ENCODE data around the gene DOCK1.

The DOCK1 gene

GRCh38 chr10:127299956-127300689, 394.9 kb downstream of the DOCK1 start:
- TF ChIP-seq CTCF (IDR thresholded peaks at IDR 0.05; ENCODE audit: low read depth, low read length): no peak
- Histone ChIP-seq H3K36me3 (no peaks in the 10 kb centered on the region), H3K9me3 (ENCODE audit: severe bottlenecking) (no peaks in the 10 kb centered on the region), H3K4me3 (ENCODE audit: low read depth, low read length) (no peak overlapping the region), H3K27me3 (ENCODE audit: insufficient read depth, low read depth, severe bottlenecking) (no peaks in the 10 kb centered on the region), H3K27ac (no peak overlapping the region)
- no peak for DNase-seq

DNA sequence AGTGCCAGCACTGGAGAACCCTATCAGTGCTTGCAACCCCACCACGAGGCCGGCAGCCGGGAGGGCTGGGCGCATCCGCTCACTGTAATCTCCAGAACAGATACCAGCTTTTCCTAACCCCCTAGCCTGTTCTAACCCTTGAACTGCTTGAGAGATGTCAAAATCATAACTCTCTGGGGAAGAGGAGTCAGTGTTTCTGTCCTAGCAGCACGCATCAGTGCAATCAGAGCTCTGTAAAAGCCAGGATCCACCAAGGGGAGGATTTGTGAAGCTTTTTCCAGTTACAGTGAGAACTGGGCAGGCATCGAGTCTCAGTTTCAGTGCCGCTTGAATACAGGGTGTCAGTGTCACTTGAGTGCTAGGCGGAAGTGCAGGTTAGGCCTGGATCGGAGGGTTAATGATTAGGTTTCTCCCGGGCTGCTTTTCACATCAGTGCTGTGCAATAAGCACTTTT, 395.7 kb downstream of the DOCK1 start:
- DNase-seq: no peak
- Histone ChIP-seq H3K27ac (no peak overlapping the region), H3K9me3 (ENCODE audit: severe bottlenecking) (no peaks in the 10 kb centered on the region), H3K36me3 (no peaks in the 10 kb centered on the region), H3K27me3 (ENCODE audit: insufficient read depth, low read depth, severe bottlenecking) (no peaks in the 10 kb centered on the region), H3K4me3 (ENCODE audit: low read depth, low read length) (no peak overlapping the region)
- TF ChIP-seq CTCF (IDR thresholded peaks at IDR 0.05; ENCODE audit: low read depth, low read length): no peak

DNA sequence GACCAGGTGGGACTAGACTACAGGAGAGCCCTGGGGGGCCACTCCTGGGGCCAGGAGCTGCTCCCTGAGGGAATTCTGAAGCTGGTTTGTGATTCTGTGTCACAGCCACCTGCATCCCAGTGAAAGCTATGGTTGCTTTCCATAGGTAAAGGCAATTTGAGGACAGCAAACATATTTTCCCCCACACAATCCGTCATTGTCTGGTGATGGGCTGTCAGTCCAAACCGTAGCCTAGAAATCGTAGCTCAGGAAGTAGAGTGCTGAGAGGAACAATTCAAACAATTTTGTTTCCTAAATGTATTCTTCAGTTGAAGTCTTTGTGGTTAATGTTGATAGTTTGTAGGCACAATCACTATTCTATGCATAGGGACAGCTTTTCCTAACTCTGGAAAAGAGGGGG, 397.1 kb downstream of the DOCK1 start:
- H3K27me3 ChIP-seq (ENCODE audit: insufficient read depth, low read depth, severe bottlenecking): no peaks in the 10 kb centered on the region
- no peak overlapping the region for H3K4me3 ChIP-seq (ENCODE audit: low read depth, low read length)
- no peaks in the 10 kb centered on the region for H3K36me3 ChIP-seq
- TF ChIP-seq CTCF (IDR thresholded peaks at IDR 0.05; ENCODE audit: low read depth, low read length): no peak
- no peaks in the 10 kb centered on the region for H3K9me3 ChIP-seq (ENCODE audit: severe bottlenecking)
- no peak overlapping the region for H3K27ac ChIP-seq
- no peak for DNase-seq

- no peaks in the 10 kb centered on the region for H3K27me3 ChIP-seq (ENCODE audit: insufficient read depth, low read depth, severe bottlenecking)
- no peak for DNase-seq
- TF ChIP-seq CTCF (IDR thresholded peaks at IDR 0.05; ENCODE audit: low read depth, low read length): no peak
- H3K27ac ChIP-seq: no peak overlapping the region
- no peaks in the 10 kb centered on the region for H3K9me3 ChIP-seq (ENCODE audit: severe bottlenecking)
- no peak overlapping the region for H3K4me3 ChIP-seq (ENCODE audit: low read depth, low read length)
- no peaks in the 10 kb centered on the region for H3K36me3 ChIP-seq
Observed at GRCh38 chr10:127303105-127303504, 397.9 kb downstream of the DOCK1 start.

GRCh38 chr10:127303746-127304145, 398.5 kb downstream of the DOCK1 start:
- no peak overlapping the region for H3K4me3 ChIP-seq (ENCODE audit: low read depth, low read length)
- no peaks in the 10 kb centered on the region for H3K27me3 ChIP-seq (ENCODE audit: insufficient read depth, low read depth, severe bottlenecking)
- TF ChIP-seq CTCF (IDR thresholded peaks at IDR 0.05; ENCODE audit: low read depth, low read length): no peak
- no peaks in the 10 kb centered on the region for H3K36me3 ChIP-seq
- no peaks in the 10 kb centered on the region for H3K9me3 ChIP-seq (ENCODE audit: severe bottlenecking)
- no peak overlapping the region for H3K27ac ChIP-seq
- no peak for DNase-seq

GRCh38 chr10:127306479-127306878, 401.3 kb downstream of the DOCK1 start:
- no peak overlapping the region for H3K27ac ChIP-seq
- no peak overlapping the region for H3K4me3 ChIP-seq (ENCODE audit: low read depth, low read length)
- no peaks in the 10 kb centered on the region for H3K27me3 ChIP-seq (ENCODE audit: insufficient read depth, low read depth, severe bottlenecking)
- no peaks in the 10 kb centered on the region for H3K36me3 ChIP-seq
- peak; percentile 23 for DNase-seq
- no peak for TF ChIP-seq CTCF (IDR thresholded peaks at IDR 0.05; ENCODE audit: low read depth, low read length)
- H3K9me3 ChIP-seq (ENCODE audit: severe bottlenecking): no peaks in the 10 kb centered on the region

Measured in WERI-Rb-1 (cell line).